HG02678 (cell line): ENCODE results near the gene TIAM2.

ENCODE experiments used
- ATAC-seq: cut with Tn5 transposase; IDR thresholded peaks from one replicate; pipeline ENCODE4 v1.9.1; 2021; ENCODE audit warnings: mild to moderate bottlenecking, moderate library complexity; ENCODE audit not compliant: unreplicated experiment

TIAM2 gene

DNA sequence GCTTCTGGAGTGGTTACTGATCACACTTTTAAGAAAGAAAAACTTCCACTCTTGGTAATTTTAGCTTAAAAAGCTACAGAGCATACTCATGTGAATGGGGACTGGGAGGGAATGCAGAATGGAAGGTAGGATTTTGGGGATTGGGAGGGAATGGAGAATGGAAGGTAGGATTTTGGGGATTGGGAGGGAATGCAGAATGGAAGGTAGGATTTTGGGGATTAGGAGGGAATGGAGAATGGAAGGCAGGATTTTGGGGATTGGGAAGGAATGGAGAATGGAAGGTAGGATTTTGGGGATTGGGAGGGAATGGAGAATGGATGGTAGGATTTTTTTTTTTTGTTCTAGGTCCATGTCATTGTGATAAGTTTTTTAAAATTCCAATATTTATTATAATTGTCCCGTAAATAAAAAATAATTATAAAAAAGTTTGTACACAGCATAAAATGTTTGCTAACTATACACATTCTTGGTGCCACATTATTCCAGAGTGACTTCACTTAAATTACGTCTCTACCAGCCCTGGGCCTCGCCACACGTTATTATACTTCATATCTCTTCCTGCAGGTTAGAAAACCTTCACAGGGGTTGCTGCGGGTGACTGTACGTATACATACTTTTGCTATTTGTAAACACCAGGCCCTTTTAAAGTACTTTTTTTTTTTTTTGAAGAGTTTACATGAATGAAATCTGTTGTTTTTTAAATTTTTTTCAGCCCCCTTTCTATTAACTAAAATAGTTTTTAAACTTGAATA is 127.3 kb downstream of the TIAM2 start:
- ATAC-seq = no peak

DNA sequence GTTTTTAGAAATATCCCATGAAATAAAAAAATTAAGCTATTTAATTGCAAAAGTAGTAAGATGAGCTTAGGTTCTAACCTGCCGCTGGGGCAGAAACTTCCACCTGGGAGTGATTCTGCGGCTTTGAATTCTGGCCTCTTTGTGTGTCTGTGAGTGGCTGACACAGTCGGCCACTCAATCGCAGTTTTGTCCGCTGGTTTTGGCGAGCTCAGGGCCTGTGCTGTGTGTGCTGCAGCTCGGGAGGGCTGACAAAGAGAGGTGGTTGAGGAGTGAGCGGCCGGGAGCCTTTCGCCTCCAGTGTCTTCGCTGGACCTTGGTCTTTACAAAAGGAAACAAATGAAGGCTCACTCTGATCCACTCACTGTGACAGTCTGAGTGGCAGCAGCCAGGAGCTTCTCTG is 128.4 kb downstream of the TIAM2 start:
- no peak for ATAC-seq

DNA sequence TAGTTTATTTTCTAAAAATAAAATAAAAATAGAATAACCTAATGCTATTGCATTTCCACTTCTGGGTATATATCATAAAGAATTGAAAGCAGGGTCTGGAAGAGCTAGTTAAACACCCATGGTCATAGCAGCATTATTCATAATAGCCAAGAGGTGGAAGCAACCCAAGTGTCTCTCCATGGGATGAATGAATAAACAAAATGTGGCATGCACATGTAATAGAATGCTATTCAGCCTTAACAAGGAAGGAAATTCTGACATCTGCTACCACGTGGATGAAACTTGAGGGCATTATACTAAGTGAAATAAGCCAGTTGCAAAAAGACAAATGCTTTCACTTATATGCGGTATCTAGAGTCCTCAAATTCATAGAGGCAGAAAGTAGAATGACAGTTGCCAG is 130.8 kb downstream of the TIAM2 start:
- ATAC-seq = no peak

DNA sequence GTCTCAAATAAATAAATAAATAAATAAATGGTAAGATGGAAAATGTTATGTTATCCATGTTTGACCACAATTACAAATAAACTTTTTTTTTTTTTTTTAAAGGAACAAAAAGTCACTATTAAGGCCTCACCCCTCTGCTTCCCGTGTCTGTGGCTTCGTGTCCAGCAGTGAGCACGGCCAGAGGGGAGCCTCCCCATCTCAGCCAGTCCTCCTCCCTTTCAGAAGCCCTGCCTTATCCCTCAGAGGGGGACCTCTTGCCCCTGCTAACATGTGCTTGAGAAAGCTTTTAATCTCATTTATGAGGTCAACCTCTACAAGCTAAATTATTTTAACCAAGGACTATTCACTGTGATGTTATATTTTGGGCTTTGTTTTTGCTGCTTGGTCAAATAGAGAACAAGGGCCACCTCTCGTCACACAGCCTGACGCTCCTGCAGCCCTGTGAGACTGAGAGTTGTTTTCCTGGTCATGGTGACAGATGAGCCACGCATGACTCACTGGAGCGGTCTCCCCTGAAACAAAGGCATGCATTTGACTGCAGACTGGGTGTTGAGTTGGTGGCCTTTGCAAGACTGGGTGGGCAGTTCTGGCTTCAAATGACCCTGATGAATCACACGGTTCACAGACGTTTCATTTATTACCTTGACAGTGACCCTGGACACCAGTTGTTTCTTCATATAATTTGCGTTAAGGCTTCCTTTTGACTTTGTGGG is 131.8 kb downstream of the TIAM2 start:
- no peak for ATAC-seq

DNA sequence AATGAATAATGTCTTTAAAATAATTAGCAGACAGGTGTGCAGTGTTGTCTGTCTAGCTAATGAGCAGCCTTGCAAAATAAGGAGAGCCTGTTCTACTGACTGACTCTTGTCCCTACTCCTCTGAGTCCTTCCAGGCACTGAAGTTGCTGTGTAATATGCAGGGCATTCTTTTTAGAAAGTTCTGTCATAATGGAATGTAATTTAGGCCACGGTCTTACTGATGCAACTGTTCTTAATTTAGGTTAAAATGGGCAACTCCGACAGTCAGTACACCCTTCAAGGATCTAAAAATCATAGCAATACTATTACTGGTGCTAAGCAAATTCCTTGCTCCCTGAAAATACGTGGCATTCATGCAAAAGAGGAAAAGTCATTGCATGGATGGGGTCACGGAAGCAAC is 133.9 kb downstream of the TIAM2 start:
- ATAC-seq = no peak

DNA sequence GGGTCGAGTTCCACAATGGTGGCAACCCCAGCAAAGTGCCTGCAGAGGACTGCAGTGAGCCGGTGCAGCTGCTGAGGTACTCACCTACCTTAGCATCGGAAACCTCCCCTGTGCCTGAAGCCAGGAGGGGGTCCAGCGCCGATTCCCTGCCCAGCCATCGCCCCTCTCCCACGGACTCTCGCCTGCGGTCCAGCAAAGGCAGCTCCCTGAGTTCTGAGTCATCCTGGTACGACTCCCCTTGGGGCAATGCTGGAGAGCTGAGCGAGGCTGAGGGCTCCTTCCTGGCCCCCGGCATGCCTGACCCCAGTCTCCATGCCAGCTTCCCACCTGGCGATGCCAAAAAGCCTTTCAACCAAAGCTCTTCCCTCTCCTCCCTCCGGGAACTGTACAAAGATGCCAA is 134.6 kb downstream of the TIAM2 start:
- ATAC-seq = no peak

DNA sequence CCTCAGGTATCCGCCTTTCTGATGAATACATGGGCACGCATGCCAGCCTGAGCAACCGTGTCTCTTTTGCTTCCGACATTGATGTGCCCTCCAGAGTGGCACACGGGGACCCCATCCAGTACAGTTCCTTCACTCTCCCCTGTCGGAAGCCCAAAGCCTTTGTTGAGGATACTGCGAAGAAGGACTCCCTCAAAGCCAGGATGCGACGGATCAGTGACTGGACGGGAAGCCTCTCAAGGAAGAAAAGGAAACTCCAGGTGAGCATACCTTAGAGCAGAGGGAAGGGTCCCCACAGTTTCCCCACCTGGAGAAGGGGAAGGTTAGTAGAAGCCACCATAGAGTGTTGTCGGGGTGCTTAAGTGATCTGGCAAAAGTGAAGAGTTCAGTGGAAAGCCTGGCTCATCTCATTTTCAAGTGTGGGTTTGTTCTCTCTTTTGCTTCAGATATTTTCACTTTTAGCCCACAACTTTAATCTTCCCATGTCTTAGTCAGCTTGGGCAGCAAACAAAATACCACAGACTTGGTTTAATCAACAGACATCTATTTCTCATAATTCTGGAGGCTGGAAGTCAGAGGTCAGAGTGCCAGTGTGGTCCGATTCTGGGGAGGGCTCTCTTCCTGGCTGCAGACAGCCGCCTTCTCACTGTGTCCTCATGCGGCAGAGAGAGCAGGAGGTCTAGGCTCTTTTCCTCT is 135.2 kb downstream of the TIAM2 start:
- no peak for ATAC-seq

DNA sequence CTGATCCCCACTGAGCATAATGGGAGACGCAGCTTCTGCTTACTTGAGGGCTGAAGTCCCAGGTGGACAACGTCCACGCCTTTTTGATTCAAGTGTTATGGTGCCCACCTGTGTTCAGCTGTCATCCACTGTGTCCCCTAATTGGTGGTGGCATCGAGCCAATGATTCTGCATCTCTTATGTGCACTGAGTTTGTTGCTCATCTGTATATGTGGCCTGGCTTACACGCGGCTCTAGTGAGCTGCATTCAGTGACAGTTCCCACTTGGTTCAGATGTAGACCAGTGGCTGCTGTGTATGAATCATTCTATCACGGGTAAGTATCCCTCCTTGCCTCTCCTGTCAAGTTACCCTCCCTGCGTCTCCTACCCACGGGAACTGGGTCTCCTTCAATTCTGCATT is 137.5 kb downstream of the TIAM2 start:
- ATAC-seq = no peak

DNA sequence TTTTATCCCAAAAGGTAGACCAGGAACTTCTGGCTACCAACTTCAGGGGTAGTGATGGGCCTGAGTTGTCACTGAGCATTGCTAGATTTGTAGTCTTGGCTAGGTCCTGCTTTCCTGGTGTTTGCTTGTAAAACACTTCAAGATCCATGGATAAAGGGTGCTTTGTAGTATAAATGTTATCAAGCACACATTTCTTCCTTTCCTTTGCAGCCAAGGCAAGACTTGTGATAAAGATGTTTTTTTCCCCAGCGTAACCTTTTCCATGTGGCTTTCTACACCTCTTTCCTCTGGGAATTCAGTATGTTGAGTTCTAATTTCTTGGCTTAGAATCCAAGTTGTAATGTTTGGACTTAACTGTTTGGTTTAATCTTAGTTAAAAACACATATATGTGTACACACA is 145.9 kb downstream of the TIAM2 start:
- no peak for ATAC-seq

DNA sequence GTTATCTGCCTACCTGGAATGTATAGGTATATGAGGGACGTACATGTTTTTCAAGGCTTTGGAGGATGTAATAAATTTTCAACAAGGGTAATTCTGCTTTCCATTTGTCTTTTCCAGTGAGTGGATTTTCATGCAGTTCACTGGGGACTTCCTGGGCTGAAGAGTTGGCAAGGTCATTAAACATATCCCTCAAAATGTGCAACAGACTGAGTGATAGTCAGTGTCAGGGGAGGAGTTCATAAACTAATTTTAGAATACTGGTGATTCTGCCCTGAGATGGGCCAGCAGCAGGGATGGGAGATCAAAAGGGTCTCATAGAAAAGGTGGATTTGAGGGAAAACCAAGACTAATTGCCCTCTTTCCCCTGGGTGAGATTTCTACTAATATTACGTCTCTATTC is 146.4 kb downstream of the TIAM2 start:
- no peak for ATAC-seq

DNA sequence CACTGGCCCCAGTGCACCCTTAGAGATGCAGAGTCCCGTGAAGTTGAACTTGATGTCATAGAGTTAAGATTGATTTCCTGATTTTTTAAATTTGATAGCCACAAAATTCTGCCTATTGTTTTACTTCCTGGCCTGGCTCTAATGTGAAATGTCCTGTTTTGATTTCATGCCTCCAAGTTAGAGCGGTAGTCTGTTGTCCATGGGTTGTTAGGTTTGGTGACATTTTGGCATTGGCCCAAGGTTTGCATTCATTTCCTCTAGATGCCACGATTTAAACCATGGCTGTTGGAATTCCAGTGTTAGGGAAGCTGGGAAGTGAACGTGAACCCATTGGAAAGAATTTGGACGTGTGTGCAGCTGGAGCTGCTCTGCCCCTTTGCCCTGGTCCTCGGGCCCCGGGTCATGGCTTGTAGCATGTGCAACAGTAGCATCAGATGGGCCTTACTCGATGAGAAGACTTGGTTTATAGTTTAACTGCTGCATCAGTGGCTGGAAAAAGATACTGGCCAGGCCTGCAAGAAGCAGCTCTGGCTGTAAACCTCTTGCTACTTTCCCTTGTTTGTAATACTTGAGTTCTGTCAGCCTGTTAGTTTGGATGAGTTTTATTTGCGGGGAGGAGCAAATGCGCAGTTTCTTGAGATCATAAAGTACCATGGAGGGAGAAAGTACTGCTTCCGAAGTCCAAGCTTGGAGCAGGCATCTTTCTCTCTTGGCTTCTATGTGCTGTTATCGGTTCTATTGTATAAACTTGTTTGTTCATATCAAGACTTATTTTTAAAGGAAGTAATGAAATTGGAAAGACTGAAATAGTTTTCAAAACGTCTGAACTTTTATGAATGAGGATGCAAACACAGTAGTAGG is 147.3 kb downstream of the TIAM2 start:
- no peak for ATAC-seq

DNA sequence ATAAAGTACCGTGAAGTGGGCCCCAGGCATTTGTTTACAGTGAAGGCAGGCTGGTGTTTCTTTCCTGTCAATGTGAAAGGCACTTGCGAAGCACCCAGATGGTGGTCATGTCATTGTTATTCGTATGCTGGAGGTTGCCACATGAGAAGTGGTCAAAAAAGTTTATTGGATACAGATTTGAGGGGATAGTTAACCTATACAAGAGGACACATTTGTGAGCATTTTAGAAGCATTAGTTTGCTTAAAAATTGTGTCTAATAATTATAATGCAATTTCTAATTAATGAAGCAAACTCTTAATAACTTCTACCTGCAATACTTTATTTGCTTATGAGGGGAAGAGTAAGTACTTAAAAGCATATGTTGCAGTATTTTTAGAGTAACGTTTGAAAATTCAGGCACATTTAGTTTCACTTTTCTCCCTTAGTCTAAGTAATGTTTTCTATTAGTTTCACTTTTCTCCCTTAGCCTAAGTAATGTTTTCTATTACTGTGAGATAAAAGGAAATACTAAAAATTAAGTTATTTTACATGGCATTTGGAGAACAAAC is 148.0 kb downstream of the TIAM2 start:
- no peak for ATAC-seq

DNA sequence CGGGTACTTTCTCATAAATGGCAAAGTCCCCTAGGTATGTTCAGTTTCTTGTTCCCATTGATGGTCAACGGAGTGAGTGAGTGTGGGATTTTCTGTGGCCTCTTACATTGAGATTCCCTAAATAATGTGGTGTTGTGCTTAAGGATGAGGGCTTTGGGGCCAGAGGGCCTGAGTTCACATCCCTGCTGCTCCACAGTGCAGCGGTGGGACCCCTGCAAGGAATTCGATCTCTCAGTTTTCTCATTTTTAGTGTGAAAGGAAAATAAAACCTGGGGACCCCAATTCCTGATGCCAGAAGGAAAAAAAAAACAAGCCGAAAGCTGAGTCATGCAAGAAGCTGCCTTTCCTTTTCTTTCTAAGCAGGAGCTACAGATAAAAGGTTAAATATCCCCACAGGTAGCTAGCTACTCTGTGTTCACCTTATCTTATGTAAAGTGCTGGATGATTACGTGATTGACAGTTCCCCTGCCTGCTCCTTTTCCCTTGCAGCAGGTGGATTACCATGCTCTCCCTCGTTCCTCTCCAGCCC is 148.5 kb downstream of the TIAM2 start:
- no peak for ATAC-seq

DNA sequence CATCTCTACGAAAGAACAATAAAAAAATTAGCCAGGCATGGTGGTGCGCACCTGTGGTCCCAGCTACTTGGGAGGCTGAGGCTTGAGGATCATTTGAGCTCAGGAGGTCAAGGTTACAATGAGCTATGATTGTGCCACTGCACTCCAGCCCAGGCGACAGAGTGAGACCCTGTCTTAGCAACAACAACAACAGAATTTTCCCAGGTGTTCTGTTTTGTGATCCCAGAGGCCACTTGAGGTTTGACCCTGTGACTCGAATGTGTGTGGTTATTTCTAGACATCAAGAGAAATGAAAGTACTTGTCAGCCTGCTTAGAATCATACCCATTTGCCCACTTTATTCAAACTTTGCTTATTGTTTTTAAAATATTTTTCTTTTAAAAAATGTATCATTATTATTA is 151.1 kb downstream of the TIAM2 start:
- no peak for ATAC-seq

DNA sequence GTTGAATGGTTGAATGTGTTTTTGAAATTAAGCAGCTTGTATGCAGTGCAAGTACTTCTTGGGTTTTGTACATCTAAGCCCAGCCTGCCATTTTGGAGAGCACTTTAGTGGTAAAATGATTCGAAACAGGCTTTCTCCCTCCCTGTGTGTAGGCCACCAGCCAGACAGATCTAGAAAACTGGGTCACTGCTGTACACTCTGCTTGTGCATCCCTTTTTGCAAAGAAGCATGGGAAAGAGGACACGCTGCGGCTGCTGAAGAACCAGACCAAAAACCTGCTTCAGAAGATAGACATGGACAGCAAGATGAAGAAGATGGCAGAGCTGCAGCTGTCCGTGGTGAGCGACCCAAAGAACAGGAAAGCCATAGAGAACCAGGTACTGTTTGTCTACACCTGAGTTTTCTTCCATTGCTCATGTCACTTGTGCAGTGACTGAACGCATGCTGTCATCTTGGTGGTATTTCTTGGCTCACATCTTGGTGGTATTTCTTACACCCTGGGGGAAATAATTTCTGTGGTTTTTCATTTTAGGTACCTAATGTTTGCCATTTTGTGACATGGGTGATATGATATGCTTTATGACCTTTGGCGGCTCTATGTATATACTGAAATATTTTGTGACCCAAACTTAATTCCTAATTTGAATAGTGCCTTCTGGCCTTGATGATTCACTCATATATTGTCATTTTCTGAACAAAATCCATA is 153.0 kb downstream of the TIAM2 start:
- ATAC-seq = no peak

DNA sequence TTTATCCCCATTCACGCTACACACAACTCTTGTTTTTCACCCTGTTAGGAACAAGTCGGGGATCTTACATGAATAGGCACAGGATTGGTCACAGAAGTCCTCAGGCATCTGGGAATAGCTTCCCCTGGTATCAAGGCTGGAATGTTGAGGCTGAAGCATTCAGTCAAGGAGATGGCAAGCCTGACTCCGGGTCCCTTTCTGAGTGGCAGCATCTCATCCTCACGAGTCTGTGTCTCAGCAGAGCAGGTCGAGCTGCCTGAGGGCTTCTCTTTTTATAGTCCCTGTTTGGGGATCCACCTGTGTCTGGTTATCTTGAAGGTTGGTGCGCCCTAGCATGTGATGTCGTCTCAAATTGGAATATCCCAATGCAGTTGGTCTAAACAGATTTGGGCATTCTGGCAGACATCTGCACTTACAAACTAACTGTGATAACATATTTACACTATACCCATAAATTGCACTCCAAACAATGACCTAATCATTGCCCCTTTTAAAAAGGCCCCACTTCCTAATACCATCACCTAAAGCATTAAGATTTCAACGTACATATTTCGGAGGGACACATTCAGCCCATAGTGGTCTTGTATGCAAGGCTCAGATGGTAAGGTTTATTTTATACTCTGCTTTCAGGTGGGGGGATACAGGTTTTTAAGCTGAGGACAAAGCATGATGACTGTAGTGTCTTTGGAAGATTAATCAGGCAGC is 156.0 kb downstream of the TIAM2 start:
- no peak for ATAC-seq

DNA sequence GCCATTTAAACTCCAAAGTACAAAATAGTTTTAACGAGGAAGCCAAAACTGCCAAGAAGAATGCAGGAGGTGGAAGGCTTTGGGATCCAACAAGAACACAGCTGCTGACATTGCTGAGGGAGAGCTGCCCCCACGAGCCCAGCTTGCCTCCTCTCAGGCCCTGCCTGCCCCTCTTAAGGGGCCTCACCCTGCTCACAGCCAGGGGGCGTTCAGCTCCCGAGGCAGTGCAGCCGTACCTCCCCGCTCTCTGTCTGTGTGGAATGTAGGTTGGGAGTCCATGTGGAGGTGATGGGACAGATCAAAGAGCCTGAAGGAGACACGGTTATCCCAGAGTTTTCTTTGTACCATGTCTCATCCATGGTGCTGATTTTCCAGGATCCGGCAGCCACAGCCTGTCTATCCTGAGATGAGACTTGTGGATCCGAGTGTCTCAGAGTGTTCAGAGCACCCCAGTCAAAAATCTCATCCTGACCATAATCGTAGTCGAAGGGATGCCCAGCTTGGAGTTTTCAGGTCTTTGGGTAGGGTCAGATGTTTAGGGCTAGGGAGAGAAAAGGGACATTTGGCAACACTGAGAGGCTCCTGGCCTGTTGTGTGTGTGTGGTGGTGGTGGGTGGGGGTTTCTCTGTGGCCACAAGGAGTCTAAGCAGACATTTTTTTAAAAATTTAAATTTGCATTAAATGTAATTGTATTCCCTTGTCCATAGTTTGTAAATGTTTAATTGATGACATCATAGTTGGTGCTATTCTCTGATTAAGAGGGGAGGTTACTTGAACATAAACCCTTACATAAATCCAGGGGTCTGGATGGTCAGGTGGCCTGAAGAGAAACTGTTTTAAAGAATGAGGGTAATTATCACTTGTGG is 157.3 kb downstream of the TIAM2 start:
- ATAC-seq = no peak

DNA sequence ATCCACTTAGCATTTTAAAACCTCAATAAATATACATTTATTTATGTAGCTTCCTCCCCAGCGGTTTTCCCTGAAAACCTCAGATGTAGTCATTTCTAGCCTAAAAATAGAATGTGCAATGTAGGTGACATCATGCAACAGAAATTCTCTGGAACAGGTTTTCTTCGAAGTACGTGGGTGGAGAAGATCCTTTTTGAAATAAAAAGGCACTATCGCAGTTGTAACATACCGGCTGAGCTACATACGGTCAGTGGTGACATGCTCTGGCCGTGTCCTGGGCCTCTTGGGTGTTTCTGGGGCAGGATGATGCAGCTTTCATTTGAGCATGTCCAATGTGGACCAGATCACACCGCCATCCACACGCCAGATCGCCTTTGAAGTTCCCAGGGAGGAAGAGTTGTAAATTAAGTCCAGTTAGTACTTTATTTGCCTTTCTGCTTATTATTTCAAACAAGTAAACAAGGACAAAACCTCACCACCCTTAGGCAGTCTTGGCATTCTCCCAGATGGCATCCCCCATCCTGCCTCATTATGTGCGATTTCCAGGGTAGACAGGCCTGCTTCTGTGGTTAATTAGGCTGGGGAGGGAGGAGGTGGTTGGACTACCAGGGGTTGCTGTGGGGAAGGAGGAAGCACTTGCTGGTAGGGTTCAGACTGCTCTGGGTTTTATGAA is 159.2 kb downstream of the TIAM2 start:
- ATAC-seq = no peak
